SK-N-SH (cell line): ENCODE data around the gene PCDHGB1. TPM values are rescaled to one million over a fixed set of nuclear protein-coding genes. Genes with fewer than 3 reads are reported as not detected.

Source experiments
- polyA plus RNA-seq, 3 experiments: library from polyadenylated mRNA; depleted of rRNA; stranded (reverse); fragments of >200 nt; gene quantifications; 2 replicates each; pipeline ENCODE4 v1.2.3, GENCODE V29; 2012

PCDHGB1 gene
- polyA plus RNA-seq, 1 of the 3 experiments (the other 2 are of a cell fraction): 0.77 TPM

Other genes with a start within 250 kb of the PCDHGB1 start
- gene PCDHB3, start 249.6 kb upstream of the PCDHGB1 start, polyA plus RNA-seq (2012; rRNA removed): 1.7 and 2.2 TPM in 2 replicates
- 0.36 and 0.51 TPM in 2 replicates for gene PCDHB4, start 228.3 kb upstream of the PCDHGB1 start, polyA plus RNA-seq (2012; rRNA removed)
- 0.08 and 0.10 TPM in 2 replicates for gene PCDHB5, start 214.9 kb upstream of the PCDHGB1 start, polyA plus RNA-seq (2012; rRNA removed)
- 3.9 and 5.0 TPM in 2 replicates for gene PCDHB6, start 200.0 kb upstream of the PCDHGB1 start, polyA plus RNA-seq (2012; rRNA removed)
- gene PCDHB7, start 177.5 kb upstream of the PCDHGB1 start, polyA plus RNA-seq (2012; rRNA removed): 1.5 and 1.7 TPM in 2 replicates
- gene PCDHB8, start 172.3 kb upstream of the PCDHGB1 start, polyA plus RNA-seq (2012; rRNA removed): 3.0 and 3.4 TPM in 2 replicates
- 2.3 and 2.7 TPM in 2 replicates for gene PCDHB16, start 167.7 kb upstream of the PCDHGB1 start, polyA plus RNA-seq (2012; rRNA removed)
- gene PCDHB9, start 162.9 kb upstream of the PCDHGB1 start, polyA plus RNA-seq (2012; rRNA removed): 1.4 and 2.4 TPM in 2 replicates
- gene PCDHB10, start 157.7 kb upstream of the PCDHGB1 start, polyA plus RNA-seq (2012; rRNA removed): 1.4 and 1.5 TPM in 2 replicates
- 0.41 and 0.61 TPM in 2 replicates for gene PCDHB11, start 150.5 kb upstream of the PCDHGB1 start, polyA plus RNA-seq (2012; rRNA removed)
- 1.9 and 2.0 TPM in 2 replicates for gene PCDHB12, start 141.4 kb upstream of the PCDHGB1 start, polyA plus RNA-seq (2012; rRNA removed)
- gene PCDHB13, start 136.2 kb upstream of the PCDHGB1 start, polyA plus RNA-seq (2012; rRNA removed): 0.85 and 0.88 TPM in 2 replicates
- gene PCDHB14, start 126.8 kb upstream of the PCDHGB1 start, polyA plus RNA-seq (2012; rRNA removed): 9.7 and 10.6 TPM in 2 replicates
- gene PCDHB15, start 104.7 kb upstream of the PCDHGB1 start, polyA plus RNA-seq (2012; rRNA removed): 0.99 and 1.3 TPM in 2 replicates
- not detected in 2 replicates for gene SLC25A2, start 46.0 kb upstream of the PCDHGB1 start, polyA plus RNA-seq (2012; rRNA removed)
- 30.6 and 38.7 TPM in 2 replicates for gene TAF7, start 29.3 kb upstream of the PCDHGB1 start, polyA plus RNA-seq (2012; rRNA removed)
- gene PCDHGA1, start 19.6 kb upstream of the PCDHGB1 start, polyA plus RNA-seq (2012; rRNA removed): 1.2 and 1.6 TPM in 2 replicates
- gene PCDHGA2, start 11.3 kb upstream of the PCDHGB1 start, polyA plus RNA-seq (2012; rRNA removed): 1.4 and 1.5 TPM in 2 replicates
- 0.33 and 0.45 TPM in 2 replicates for gene PCDHGA3, start 6.3 kb upstream of the PCDHGB1 start, polyA plus RNA-seq (2012; rRNA removed)
- 1.8 and 2.2 TPM in 2 replicates for gene PCDHGA4, start 4.9 kb downstream of the PCDHGB1 start, polyA plus RNA-seq (2012; rRNA removed)
- gene PCDHGB2, start 9.9 kb downstream of the PCDHGB1 start, polyA plus RNA-seq (2012; rRNA removed): 3.7 and 4.5 TPM in 2 replicates
- 0.57 and 0.71 TPM in 2 replicates for gene PCDHGA5, start 14.1 kb downstream of the PCDHGB1 start, polyA plus RNA-seq (2012; rRNA removed)
- 0.53 and 0.63 TPM in 2 replicates for gene PCDHGB3, start 20.1 kb downstream of the PCDHGB1 start, polyA plus RNA-seq (2012; rRNA removed)
- gene PCDHGA6, start 23.8 kb downstream of the PCDHGB1 start, polyA plus RNA-seq (2012; rRNA removed): 1.4 TPM in 2 replicates
- gene PCDHGA7, start 32.6 kb downstream of the PCDHGB1 start, polyA plus RNA-seq (2012; rRNA removed): 3.4 and 7.8 TPM in 2 replicates
- 0.37 and 0.64 TPM in 2 replicates for gene PCDHGB4, start 37.6 kb downstream of the PCDHGB1 start, polyA plus RNA-seq (2012; rRNA removed)
- gene PCDHGA8, start 42.5 kb downstream of the PCDHGB1 start, polyA plus RNA-seq (2012; rRNA removed): 0.06 and 0.12 TPM in 2 replicates
- 0.08 and 0.15 TPM in 2 replicates for gene PCDHGB5, start 47.8 kb downstream of the PCDHGB1 start, polyA plus RNA-seq (2012; rRNA removed)
- gene PCDHGA9, start 52.7 kb downstream of the PCDHGB1 start, polyA plus RNA-seq (2012; rRNA removed): 0.13 and 0.16 TPM in 2 replicates
- 0.13 and 0.18 TPM in 2 replicates for gene PCDHGB6, start 57.9 kb downstream of the PCDHGB1 start, polyA plus RNA-seq (2012; rRNA removed)
- gene PCDHGA10, start 62.9 kb downstream of the PCDHGB1 start, polyA plus RNA-seq (2012; rRNA removed): 1.6 and 2.0 TPM in 2 replicates
- 14.2 and 19.1 TPM in 2 replicates for gene PCDHGB7, start 67.6 kb downstream of the PCDHGB1 start, polyA plus RNA-seq (2012; rRNA removed)
- gene PCDHGA11, start 71.0 kb downstream of the PCDHGB1 start, polyA plus RNA-seq (2012; rRNA removed): 0.18 and 0.23 TPM in 2 replicates
- gene PCDHGA12, start 80.4 kb downstream of the PCDHGB1 start, polyA plus RNA-seq (2012; rRNA removed): 0.03 and 0.05 TPM in 2 replicates
- 55.8 and 97.0 TPM in 2 replicates for gene PCDHGC3, start 125.9 kb downstream of the PCDHGB1 start, polyA plus RNA-seq (2012; rRNA removed)
- 0.53 and 0.78 TPM in 2 replicates for gene PCDHGC4, start 134.9 kb downstream of the PCDHGB1 start, polyA plus RNA-seq (2012; rRNA removed)
- gene PCDHGC5, start 139.0 kb downstream of the PCDHGB1 start, polyA plus RNA-seq (2012; rRNA removed): 1.9 and 2.0 TPM in 2 replicates